Gastroesophageal sphincter (tissue), 3 donors: ENCODE measurements around the gene PKDCC.

Experiments
- CTCF ChIP-seq, 4 experiments: fragments of 200-600 bp in 2 of 4; fragments of 450-650 bp in 2 of 4; sonication (generic) in 1 of 4; IDR thresholded peaks; one replicate each; pipeline ENCODE4 v1.5.1; 2017 to 2019; ENCODE audit warnings: antibody characterized with exemption in 4 of 4, mild to moderate bottlenecking in 2 of 4, moderate library complexity in 2 of 4
- EP300 ChIP-seq: sonication (generic); formaldehyde crosslinking; IDR thresholded peaks from one replicate; pipeline ENCODE4 v1.6.1; 2017; ENCODE audit warnings: antibody characterized with exemption, mild to moderate bottlenecking
- POLR2AphosphoS5 ChIP-seq: sonication (generic); formaldehyde crosslinking; IDR thresholded peaks from one replicate; pipeline ENCODE4 v1.6.1; 2017; ENCODE audit warnings: antibody characterized with exemption

- TF ChIP-seq CTCF (IDR thresholded peaks at IDR 0.05) (no peak), EP300 (no peak), POLR2AphosphoS5 (no peak)
Measured at GRCh38 chr2:42045848-42046748, 1.7 kb upstream of the PKDCC start.
